ENCODE data around the gene ZNF738. TPM values are rescaled to one million over a fixed set of nuclear protein-coding genes. Genes with fewer than 3 reads are reported as not detected.

The ZNF738 gene
- total and polyA plus RNA-seq, 2 of the 13 experiments (the other 11 are each of a cell fraction or from before 2014, with no cell fraction given) = 2.7 to 5.3 TPM

DNA sequence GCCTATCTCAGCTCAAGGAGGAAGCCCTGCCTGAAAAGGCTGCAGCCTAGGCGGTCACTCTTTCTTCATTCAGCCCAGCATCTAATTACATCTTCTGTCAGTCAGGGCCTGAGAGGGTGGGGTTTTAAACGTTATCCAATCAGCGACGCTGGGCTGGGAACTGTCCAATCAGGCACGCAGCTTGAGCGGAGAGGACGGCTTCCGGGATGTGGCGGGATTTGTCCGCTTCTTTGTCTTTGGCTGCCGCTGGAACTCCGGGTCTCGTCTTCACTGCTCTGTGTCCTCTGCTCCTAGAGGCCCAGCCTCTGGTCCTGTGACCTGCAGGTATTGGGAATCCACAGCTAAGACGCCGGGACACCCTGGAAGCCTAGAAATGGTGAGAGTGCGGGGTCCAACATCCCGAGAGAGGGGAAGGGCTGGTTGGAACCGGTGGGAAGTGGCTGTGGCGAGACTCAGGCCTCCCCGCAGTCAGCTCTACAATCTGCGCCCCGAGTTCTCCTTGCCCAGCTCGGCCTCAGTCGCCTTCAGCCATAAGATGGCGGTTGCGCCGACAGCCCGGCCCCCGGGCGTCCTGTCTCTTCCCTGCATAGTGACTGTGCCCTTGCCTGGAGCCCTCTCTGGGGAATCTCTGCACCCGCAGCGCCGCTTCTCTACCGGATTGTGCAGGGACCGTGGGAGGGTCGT lies at the start of gene ZNF738 (continued):
- TF ChIP-seq, protein P1, sequence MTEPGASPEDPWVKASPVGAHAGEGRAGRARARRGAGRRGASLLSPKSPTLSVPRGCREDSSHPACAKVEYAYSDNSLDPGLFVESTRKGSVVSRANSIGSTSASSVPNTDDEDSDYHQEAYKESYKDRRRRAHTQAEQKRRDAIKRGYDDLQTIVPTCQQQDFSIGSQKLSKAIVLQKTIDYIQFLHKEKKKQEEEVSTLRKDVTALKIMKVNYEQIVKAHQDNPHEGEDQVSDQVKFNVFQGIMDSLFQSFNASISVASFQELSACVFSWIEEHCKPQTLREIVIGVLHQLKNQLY (CRISPR knock-in tag; IDR thresholded peaks at IDR 0.05) = no peak
- TF ChIP-seq HMGA1 (CRISPR knock-in tag; conservative IDR thresholded peaks at IDR 0.05) (no peak), HDAC6 (IDR thresholded peaks at IDR 0.05; ENCODE audit: low read depth, low read length) (no peak), AKAP8 (CRISPR knock-in tag; IDR thresholded peaks at IDR 0.05) (no peak), PAWR (CRISPR knock-in tag; IDR thresholded peaks at IDR 0.05; ENCODE audit: borderline replicate concordance) (no peak), SPEN (CRISPR knock-in tag; IDR thresholded peaks at IDR 0.05; ENCODE audit: low read depth) (no peak), SP1 (IDR thresholded peaks at IDR 0.05) (no peak), SP1 (CRISPR knock-in tag; IDR thresholded peaks at IDR 0.05) (no peak), KMT2A (CRISPR knock-in tag; IDR thresholded peaks at IDR 0.05) (0 out of 2 replicates have a peak, but pooled peaks have one; percentile 17), ZNF296 (CRISPR knock-in tag; conservative IDR thresholded peaks at IDR 0.05) (no peak), SAP130 (CRISPR knock-in tag; IDR thresholded peaks at IDR 0.05; ENCODE audit: low read depth) (peak; percentile 78), TBX2 (CRISPR knock-in tag; IDR thresholded peaks at IDR 0.05; ENCODE audit: borderline replicate concordance) (no peak), SMARCE1 (IDR thresholded peaks at IDR 0.05; ENCODE audit: borderline replicate concordance) (no peak), ELF1 (CRISPR knock-in tag; IDR thresholded peaks at IDR 0.05) (peak; percentile 53), ELF4 (CRISPR knock-in tag; IDR thresholded peaks at IDR 0.05; ENCODE audit: borderline replicate concordance) (no peak), HDAC2 (CRISPR knock-in tag; IDR thresholded peaks at IDR 0.05) (no peak), ZEB1 (IDR thresholded peaks at IDR 0.05; ENCODE audit: insufficient replicate concordance, low read depth) (no peak), REXO4 (CRISPR knock-in tag; IDR thresholded peaks at IDR 0.05; ENCODE audit: borderline replicate concordance) (no peak), MBD4 (IDR thresholded peaks at IDR 0.05; ENCODE audit: borderline replicate concordance, low read length) (no peak)
- TF ChIP-seq, protein P2, sequence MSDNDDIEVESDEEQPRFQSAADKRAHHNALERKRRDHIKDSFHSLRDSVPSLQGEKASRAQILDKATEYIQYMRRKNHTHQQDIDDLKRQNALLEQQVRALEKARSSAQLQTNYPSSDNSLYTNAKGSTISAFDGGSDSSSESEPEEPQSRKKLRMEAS (IDR thresholded peaks at IDR 0.05) = peak; percentile 34; the same call in 1 of the 2 replicates
- TF ChIP-seq, protein P3, sequence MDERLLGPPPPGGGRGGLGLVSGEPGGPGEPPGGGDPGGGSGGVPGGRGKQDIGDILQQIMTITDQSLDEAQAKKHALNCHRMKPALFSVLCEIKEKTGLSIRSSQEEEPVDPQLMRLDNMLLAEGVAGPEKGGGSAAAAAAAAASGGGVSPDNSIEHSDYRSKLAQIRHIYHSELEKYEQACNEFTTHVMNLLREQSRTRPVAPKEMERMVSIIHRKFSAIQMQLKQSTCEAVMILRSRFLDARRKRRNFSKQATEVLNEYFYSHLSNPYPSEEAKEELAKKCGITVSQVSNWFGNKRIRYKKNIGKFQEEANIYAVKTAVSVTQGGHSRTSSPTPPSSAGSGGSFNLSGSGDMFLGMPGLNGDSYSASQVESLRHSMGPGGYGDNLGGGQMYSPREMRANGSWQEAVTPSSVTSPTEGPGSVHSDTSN (CRISPR knock-in tag; IDR thresholded peaks at IDR 0.05) = peak; percentile 46; the same call in 1 of the 2 replicates
- TF ChIP-seq, protein P4, sequence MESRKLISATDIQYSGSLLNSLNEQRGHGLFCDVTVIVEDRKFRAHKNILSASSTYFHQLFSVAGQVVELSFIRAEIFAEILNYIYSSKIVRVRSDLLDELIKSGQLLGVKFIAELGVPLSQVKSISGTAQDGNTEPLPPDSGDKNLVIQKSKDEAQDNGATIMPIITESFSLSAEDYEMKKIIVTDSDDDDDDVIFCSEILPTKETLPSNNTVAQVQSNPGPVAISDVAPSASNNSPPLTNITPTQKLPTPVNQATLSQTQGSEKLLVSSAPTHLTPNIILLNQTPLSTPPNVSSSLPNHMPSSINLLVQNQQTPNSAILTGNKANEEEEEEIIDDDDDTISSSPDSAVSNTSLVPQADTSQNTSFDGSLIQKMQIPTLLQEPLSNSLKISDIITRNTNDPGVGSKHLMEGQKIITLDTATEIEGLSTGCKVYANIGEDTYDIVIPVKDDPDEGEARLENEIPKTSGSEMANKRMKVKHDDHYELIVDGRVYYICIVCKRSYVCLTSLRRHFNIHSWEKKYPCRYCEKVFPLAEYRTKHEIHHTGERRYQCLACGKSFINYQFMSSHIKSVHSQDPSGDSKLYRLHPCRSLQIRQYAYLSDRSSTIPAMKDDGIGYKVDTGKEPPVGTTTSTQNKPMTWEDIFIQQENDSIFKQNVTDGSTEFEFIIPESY (CRISPR knock-in tag; IDR thresholded peaks at IDR 0.05) = no peak
- TF ChIP-seq, protein P5, sequence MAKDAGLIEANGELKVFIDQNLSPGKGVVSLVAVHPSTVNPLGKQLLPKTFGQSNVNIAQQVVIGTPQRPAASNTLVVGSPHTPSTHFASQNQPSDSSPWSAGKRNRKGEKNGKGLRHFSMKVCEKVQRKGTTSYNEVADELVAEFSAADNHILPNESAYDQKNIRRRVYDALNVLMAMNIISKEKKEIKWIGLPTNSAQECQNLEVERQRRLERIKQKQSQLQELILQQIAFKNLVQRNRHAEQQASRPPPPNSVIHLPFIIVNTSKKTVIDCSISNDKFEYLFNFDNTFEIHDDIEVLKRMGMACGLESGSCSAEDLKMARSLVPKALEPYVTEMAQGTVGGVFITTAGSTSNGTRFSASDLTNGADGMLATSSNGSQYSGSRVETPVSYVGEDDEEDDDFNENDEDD (CRISPR knock-in tag; IDR thresholded peaks at IDR 0.05; ENCODE audit: borderline replicate concordance) = peak; percentile 39; the same call in 1 of the 2 replicates
- TF ChIP-seq, protein P6, sequence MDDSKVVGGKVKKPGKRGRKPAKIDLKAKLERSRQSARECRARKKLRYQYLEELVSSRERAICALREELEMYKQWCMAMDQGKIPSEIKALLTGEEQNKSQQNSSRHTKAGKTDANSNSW (CRISPR knock-in tag; IDR thresholded peaks at IDR 0.05; ENCODE audit: borderline replicate concordance) = no peak
- TF ChIP-seq, protein P7, sequence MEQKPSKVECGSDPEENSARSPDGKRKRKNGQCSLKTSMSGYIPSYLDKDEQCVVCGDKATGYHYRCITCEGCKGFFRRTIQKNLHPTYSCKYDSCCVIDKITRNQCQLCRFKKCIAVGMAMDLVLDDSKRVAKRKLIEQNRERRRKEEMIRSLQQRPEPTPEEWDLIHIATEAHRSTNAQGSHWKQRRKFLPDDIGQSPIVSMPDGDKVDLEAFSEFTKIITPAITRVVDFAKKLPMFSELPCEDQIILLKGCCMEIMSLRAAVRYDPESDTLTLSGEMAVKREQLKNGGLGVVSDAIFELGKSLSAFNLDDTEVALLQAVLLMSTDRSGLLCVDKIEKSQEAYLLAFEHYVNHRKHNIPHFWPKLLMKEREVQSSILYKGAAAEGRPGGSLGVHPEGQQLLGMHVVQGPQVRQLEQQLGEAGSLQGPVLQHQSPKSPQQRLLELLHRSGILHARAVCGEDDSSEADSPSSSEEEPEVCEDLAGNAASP (CRISPR knock-in tag; IDR thresholded peaks at IDR 0.05; ENCODE audit: borderline replicate concordance) = no peak

Data from HepG2 (cell line).